IMR-90 (cell line): ENCODE data around the gene SHROOM1. TPM values are rescaled to one million over a fixed set of nuclear protein-coding genes. Genes with fewer than 3 reads are reported as not detected.

Source experiments
- ATAC-seq: fragments of 200-7000 bp; cut with Tn5 transposase; 2 replicates; pipeline ENCODE4 v1.9.1; 2020; ENCODE audit warnings: low read depth, mild to moderate bottlenecking, moderate library complexity
- BruUV-seq: library from RNA; stranded (reverse); fragments of 400-500 nt; replicated peaks from 2 replicates; lab custom pipeline; 2021; lab: Mats Ljungman, UMichigan
- CTCF ChIA-PET: fragments of 300-600 bp; formaldehyde crosslinking; extraction: SDS; loops from one replicate; lab custom pipeline; 2021; ENCODE audit warnings: antibody characterized with exemption; lab: Yijun Ruan, JAX
- POLR2A ChIA-PET: fragments of 300-600 bp; sonication (Branson Sonifier 250); formaldehyde crosslinking; loops from one replicate; lab custom pipeline; 2022; ENCODE audit warnings: antibody characterized with exemption; ENCODE audit not compliant: unreplicated experiment; lab: Charles Lee
- DNase-seq: peaks from one replicate; pipeline ENCODE4 v3.0.0; 2013
- H2AFZ ChIP-seq: replicated peaks from 2 replicates; pipeline ENCODE3; 2013; ENCODE audit warnings: low read length, mild to moderate bottlenecking; ENCODE audit not compliant: poor library complexity
- H2AK5ac ChIP-seq: 2 replicates; pipeline ENCODE4 v1.6.1; 2013; ENCODE audit warnings: low read depth, low read length, inconsistent platforms
- H2AK9ac ChIP-seq: replicated peaks from 2 replicates; pipeline ENCODE3; 2013; ENCODE audit warnings: mild to moderate bottlenecking, low read depth, low read length, moderate library complexity; ENCODE audit not compliant: poor library complexity
- H2BK120ac ChIP-seq: 2 replicates; pipeline ENCODE4 v1.6.1; 2013; ENCODE audit warnings: low read depth, low read length, inconsistent platforms
- H2BK15ac ChIP-seq: 3 replicates; pipeline ENCODE4 v1.6.1; 2013; ENCODE audit warnings: low read depth, low read length, inconsistent platforms
- H2BK20ac ChIP-seq: 2 replicates; pipeline ENCODE4 v1.6.1; 2013; ENCODE audit warnings: low read depth, mild to moderate bottlenecking, inconsistent platforms, low read length, moderate library complexity
- H2BK5ac ChIP-seq: 2 replicates; pipeline ENCODE4 v1.6.1; 2013; ENCODE audit warnings: mild to moderate bottlenecking, low read depth, low read length, inconsistent platforms; ENCODE audit not compliant: poor library complexity, severe bottlenecking
- H3K14ac ChIP-seq: replicated peaks from 2 replicates; pipeline ENCODE4 v1.6.1; 2013; ENCODE audit warnings: low read depth, low read length, inconsistent platforms
- H3K18ac ChIP-seq: 2 replicates; pipeline ENCODE4 v1.6.1; 2013; ENCODE audit warnings: low read depth, low read length, control low read depth
- H3K23ac ChIP-seq: 2 replicates; pipeline ENCODE4 v1.6.1; 2013; ENCODE audit warnings: low read depth, low read length, inconsistent platforms
- H3K27ac ChIP-seq: 2 replicates; pipeline ENCODE4 v1.5.1; 2013; ENCODE audit warnings: mild to moderate bottlenecking, control low read depth, low read length; ENCODE audit not compliant: insufficient read depth
- H3K27me3 ChIP-seq: 2 replicates; pipeline ENCODE4 v1.6.1; 2013; ENCODE audit warnings: low read length; ENCODE audit not compliant: control insufficient read depth, insufficient read depth
- H3K36me3 ChIP-seq: 2 replicates; pipeline ENCODE4 v1.6.1; 2013; ENCODE audit warnings: low read length, mixed read lengths; ENCODE audit not compliant: control insufficient read depth, insufficient read depth
- H3K4ac ChIP-seq: 2 replicates; pipeline ENCODE4 v1.6.1; 2013; ENCODE audit warnings: low read depth, low read length, inconsistent platforms
- H3K4me1 ChIP-seq: 2 replicates; pipeline ENCODE4 v1.6.1; 2013; ENCODE audit warnings: low read length, mixed read lengths; ENCODE audit not compliant: control insufficient read depth, insufficient read depth
- H3K4me2 ChIP-seq: 2 replicates; pipeline ENCODE4 v1.6.1; 2013; ENCODE audit warnings: low read depth, mild to moderate bottlenecking, control low read depth, low read length, moderate library complexity
- H3K4me3 ChIP-seq: 2 replicates; pipeline ENCODE4 v1.5.1; 2013; ENCODE audit warnings: low read depth, mild to moderate bottlenecking, control low read depth, low read length, moderate library complexity; ENCODE audit not compliant: insufficient read depth
- H3K56ac ChIP-seq: 2 replicates; pipeline ENCODE4 v1.6.1; 2013; ENCODE audit warnings: low read length, inconsistent platforms; ENCODE audit not compliant: insufficient read depth; ENCODE audit errors: extremely low read depth
- H3K79me1 ChIP-seq, 2 experiments: 2 replicates each; pipeline ENCODE4 v1.6.1; 2013; ENCODE audit warnings: low read length in 2 of 2, inconsistent platforms in 1 of 2, low read depth in 1 of 2
- H3K9ac ChIP-seq: 2 replicates; pipeline ENCODE4 v1.6.1; 2013; ENCODE audit warnings: low read depth, low read length, control low read depth
- H3K9me1 ChIP-seq: 2 replicates; pipeline ENCODE4 v1.6.1; 2013; ENCODE audit warnings: low read length, inconsistent platforms; ENCODE audit not compliant: insufficient read depth
- H3K9me3 ChIP-seq: 2 replicates; pipeline ENCODE4 v1.6.1; 2013; ENCODE audit warnings: low read length; ENCODE audit not compliant: control insufficient read depth, insufficient read depth
- H4K20me1 ChIP-seq: 2 replicates; pipeline ENCODE4 v1.6.1; 2013; ENCODE audit warnings: low read length, inconsistent platforms; ENCODE audit not compliant: insufficient read depth
- H4K5ac ChIP-seq: 2 replicates; pipeline ENCODE4 v1.6.1; 2013; ENCODE audit warnings: mild to moderate bottlenecking, low read depth, low read length, control low read depth
- H4K8ac ChIP-seq, 2 experiments: 2 replicates each; pipeline ENCODE4 v1.6.1; 2013; ENCODE audit warnings: low read depth in 2 of 2, low read length in 2 of 2, control low read depth in 1 of 2, inconsistent platforms in 1 of 2
- H4K91ac ChIP-seq: 2 replicates; pipeline ENCODE4 v1.6.1; 2013; ENCODE audit warnings: low read depth, low read length, inconsistent platforms; ENCODE audit not compliant: insufficient read depth
- CHD1 ChIP-seq: IDR thresholded peaks from 2 replicates; pipeline ENCODE4 v1.6.1; 2012; ENCODE audit warnings: low read depth, low read length, improper control_type of control experiment
- POLR2A ChIP-seq: IDR thresholded peaks from 2 replicates; pipeline ENCODE4 v1.6.1; 2012; ENCODE audit warnings: mild to moderate bottlenecking, low read depth, low read length
- RCOR1 ChIP-seq: IDR thresholded peaks from 2 replicates; pipeline ENCODE4 v1.6.1; 2012; ENCODE audit warnings: mild to moderate bottlenecking, low read length, improper control_type of control experiment; ENCODE audit not compliant: insufficient replicate concordance
- WGBS, 2 experiments: methylation state at CpG; one replicate each; pipeline versions ENCODE4 v1.1.5 to v1.1.7; 2013; ENCODE audit warnings: missing lambda C conversion rate in 2 of 2; ENCODE audit not compliant: insufficient read length in 1 of 2; ENCODE audit errors: extremely low coverage in 2 of 2; 5-methylcytosine and 5-hydroxymethylcytosine counted together
- dilution Hi-C: fragments of 300-500 bp; cut with HindIII; formaldehyde crosslinking; loops from one replicate; pipeline ENCODE4 v1.14.3; 2018; ENCODE audit warnings: low sequenced_read_pairs; ENCODE audit not compliant: unreplicated experiment
- in situ Hi-C: fragments of 300-500 bp; cut with MboI; formaldehyde crosslinking; loops from 3 replicates; pipeline ENCODE4 v1.14.3; 2019; ENCODE audit warnings: low sequenced_read_pairs, inconsistent platforms, mixed read lengths
- intact Hi-C: fragments of 100-400 bp; cut with micrococcal nuclease; formaldehyde crosslinking; loops from 2 replicates; pipeline ENCODE4 v1.10.0; 2022
- polyA plus RNA-seq, 3 experiments: library from polyadenylated mRNA; depleted of rRNA; stranded (reverse); fragments of >200 nt; gene quantifications; 2 replicates each; pipeline ENCODE4 v1.2.3, GENCODE V29; 2012; ENCODE audit warnings: low replicate concordance in 1 of 3
- total RNA-seq: library from RNA; depleted of rRNA; stranded (reverse); fragments of >200 nt; gene quantifications from 2 replicates; pipeline ENCODE4 v1.2.3, GENCODE V29; 2012

The SHROOM1 gene
- total and polyA plus RNA-seq, 2 of the 4 experiments (the other 2 are of a cell fraction): 1.4 to 6.3 TPM

DNA sequence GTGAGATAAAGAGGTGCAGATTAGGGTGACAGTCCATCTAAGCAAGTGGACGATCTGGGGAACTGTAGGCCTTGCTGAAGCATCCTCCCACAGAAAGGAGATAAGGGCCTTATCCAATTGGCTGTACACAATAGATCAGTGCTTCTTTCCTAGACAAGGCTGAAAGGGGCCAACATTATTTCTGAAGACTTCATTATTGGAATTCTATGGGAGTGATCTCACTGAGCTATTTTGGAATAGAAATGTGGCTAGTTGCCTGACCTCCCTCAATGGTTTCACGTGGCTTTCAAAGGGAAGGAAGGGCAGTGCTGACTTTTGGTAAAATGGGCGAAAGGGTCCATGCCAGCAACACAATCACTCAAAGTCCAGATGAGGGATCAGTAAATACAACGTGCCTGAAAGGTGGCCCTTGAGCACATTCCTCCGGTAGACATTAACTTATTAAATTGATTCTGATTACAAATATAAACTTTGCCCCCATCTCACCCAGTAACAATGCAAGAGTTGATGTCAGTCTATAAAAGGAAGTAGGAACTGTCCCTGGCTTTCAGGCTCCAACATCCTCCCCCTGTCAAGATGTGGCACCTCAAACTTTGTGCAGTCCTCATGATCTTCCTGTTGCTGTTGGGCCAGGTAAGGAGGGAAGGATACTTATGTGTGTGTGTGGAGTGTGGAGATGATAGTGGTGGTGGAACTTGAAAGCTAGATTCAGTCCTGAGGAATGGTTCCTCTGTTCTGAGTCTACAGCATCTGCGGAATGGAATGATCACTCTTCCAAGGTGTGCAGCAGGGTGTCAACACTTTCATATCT is 42.9 kb upstream of the SHROOM1 start, which contains the start of gene LEAP2 (continued):
- TF ChIP-seq CHD1: no peak

DNA sequence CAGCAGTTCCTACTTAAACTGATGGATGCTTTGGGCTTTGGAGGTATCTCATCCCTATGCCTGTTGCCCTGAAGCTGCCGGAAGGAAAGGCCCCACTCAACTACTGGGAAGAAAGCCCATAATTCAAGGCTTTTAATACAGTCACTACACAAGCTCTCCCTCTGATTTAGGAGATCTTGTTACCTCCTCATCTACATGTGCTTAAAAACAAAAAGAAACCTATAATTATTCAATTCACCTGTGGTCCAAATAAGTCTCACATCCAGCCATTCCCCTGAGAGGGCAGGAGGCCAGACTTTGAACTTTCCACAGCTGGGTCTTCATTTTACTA is 42.3 kb upstream of the SHROOM1 start:
- Histone ChIP-seq H3K79me1 (peaks cover 0 to 51% of the 10 kb centered on the region in 2 experiments; a peak in 3 of 4 replicates), H3K27ac (no peak overlapping the region), H4K20me1 (peaks cover 7% of the 10 kb centered on the region), H2BK20ac (no peak overlapping the region), H3K56ac (no peak overlapping the region), H2AFZ (no peak overlapping the region), H3K14ac (no peak overlapping the region), H3K4me1 (no peaks in the 10 kb centered on the region), H4K91ac (no peak overlapping the region), H2AK9ac (no peak overlapping the region), H2BK15ac (no peak overlapping the region), H3K4me2 (no peak overlapping the region), H3K9ac (no peak overlapping the region), H3K4ac (no peak overlapping the region), H3K9me1 (peaks cover 14% of the 10 kb centered on the region; the same call in 1 of the 2 replicates), H3K23ac (no peak overlapping the region), H4K5ac (no peak overlapping the region), H4K8ac (no peak overlapping the region), H3K36me3 (peaks cover 31% of the 10 kb centered on the region), H2BK120ac (no peak overlapping the region), H2AK5ac (no peak overlapping the region), H3K4me3 (no peak overlapping the region), H3K18ac (no peak overlapping the region), H3K9me3 (no peaks in the 10 kb centered on the region), H2BK5ac (no peak overlapping the region), H3K27me3 (no peaks in the 10 kb centered on the region)
- in situ Hi-C loops: no loop called here
- CTCF ChIA-PET: interaction anchor here (0.6 to 1.3 kb wide), 6 partner anchors 9 to 223 kb away, joined by 3 to 5 read pairs (median 4); partner anchors contain the start of gene SHROOM1
- no CpG with 5 or more reads among the region's 1 CpG for WGBS, 2 experiments
- DNase-seq (no peak), ATAC-seq (no peak)
- no TSS peak for BruUV-seq
- dilution Hi-C loops: no loop called here
- no peak for TF ChIP-seq RCOR1
- 0 out of 2 replicates have a peak, but pooled peaks have one; percentile 7 for TF ChIP-seq POLR2A
- intact Hi-C loops: no loop called here
- POLR2A ChIA-PET: no interaction called here
